Esophagus muscularis mucosa (tissue), 4 donors: Measurements from ENCODE around the gene ATP2B2. TPM values are rescaled to one million over a fixed set of nuclear protein-coding genes. Genes with fewer than 3 reads are reported as not detected.

Experiments used
- DNase-seq: peaks from one replicate; pipeline ENCODE4 v3.0.0-alpha.2; 2017; ENCODE audit errors: extremely low spot score
- H3K27ac ChIP-seq, 4 donors: fragments of 200-600 bp; sonication (generic); replicated peaks in 1 of 4; 1 replicate in 3 of 4; 2 replicates in 1 of 4; pipeline ENCODE4 v1.5.1; 2016 to 2019; ENCODE audit warnings: mild to moderate bottlenecking in 1 of 4
- H3K27me3 ChIP-seq, 4 donors: fragments of 200-600 bp; sonication (generic); one replicate each; pipeline versions ENCODE4 v1.5.1 to v1.6.0; 2016 to 2019
- H3K36me3 ChIP-seq, 4 donors: fragments of 200-600 bp; sonication (generic); one replicate each; pipeline ENCODE4 v1.5.1; 2016 to 2019
- H3K4me1 ChIP-seq, 4 donors: fragments of 200-600 bp; sonication (generic); one replicate each; pipeline ENCODE4 v1.5.1; 2016 to 2019
- H3K4me3 ChIP-seq, 4 donors: fragments of 200-600 bp; sonication (generic); 1 replicate in 2 of 4; 2 replicates in 2 of 4; pipeline ENCODE4 v1.5.1; 2016 to 2019; ENCODE audit warnings: mild to moderate bottlenecking in 4 of 4, moderate library complexity in 1 of 4
- H3K9me3 ChIP-seq, 4 donors: fragments of 200-600 bp; sonication (generic); 1 replicate in 3 of 4; 2 replicates in 1 of 4; pipeline ENCODE4 v1.5.1; 2016 to 2019
- CTCF ChIP-seq, 3 experiments: fragments of 200-600 bp in 2 of 3; fragments of 450-650 bp in 1 of 3; sonication (generic) in 2 of 3; IDR thresholded peaks; one replicate each; pipeline ENCODE4 v1.5.1; 2017 to 2019; ENCODE audit warnings: antibody characterized with exemption in 3 of 3, mild to moderate bottlenecking in 2 of 3, moderate library complexity in 1 of 3
- EP300 ChIP-seq: sonication (generic); formaldehyde crosslinking; IDR thresholded peaks from one replicate; pipeline ENCODE4 v1.6.1; 2017; ENCODE audit warnings: antibody characterized with exemption
- POLR2A ChIP-seq: fragments of 450-650 bp; IDR thresholded peaks from one replicate; pipeline ENCODE4 v1.6.1; 2017; ENCODE audit warnings: antibody characterized with exemption, moderate library complexity, mild to moderate bottlenecking, low read depth
- POLR2AphosphoS5 ChIP-seq, 2 donors: sonication (generic); formaldehyde crosslinking; IDR thresholded peaks; one replicate each; pipeline ENCODE4 v1.6.1; 2017; ENCODE audit warnings: antibody characterized with exemption in 2 of 2
- WGBS: methylation state at CpG from one replicate; pipeline ENCODE4 v1.1.5; 2018; 5-methylcytosine and 5-hydroxymethylcytosine counted together
- intact Hi-C: fragments of 100-400 bp; cut with DNase I; formaldehyde crosslinking; loops from one replicate; pipeline ENCODE4 v1.15.1; 2023
- total RNA-seq, 4 donors: library from RNA; depleted of rRNA; stranded (reverse); fragments of >200 nt; gene quantifications; one replicate each; pipeline versions ENCODE4 v1.1.0 to v1.2.1, GENCODE V29; 2016

Gene ATP2B2
- total RNA-seq, 4 donors from 2014 or later: under 0.01 to 0.75 (median 0.39) TPM

GRCh38 chr3:10339376-10339955, 165.9 kb downstream of the ATP2B2 start:
- 89% methylated on average over 8 of the region's 8 CpGs for WGBS
- Histone ChIP-seq H3K36me3 (no peaks in the 10 kb centered on the region), H3K4me1 (peaks cover 0 to 8% (median 0%) of the 10 kb centered on the region in 4 donors), H3K4me3 (no peak overlapping the region), H3K27me3 (peaks cover 0 to 36% (median 0%) of the 10 kb centered on the region in 4 donors), H3K9me3 (no peaks in the 10 kb centered on the region), H3K27ac (no peak overlapping the region)
- intact Hi-C loops: no loop called here
- DNase-seq: no peak
- no peak for TF ChIP-seq POLR2A
- TF ChIP-seq EP300: no peak
- TF ChIP-seq CTCF (IDR thresholded peaks at IDR 0.05): no peak
- no peak for TF ChIP-seq POLR2AphosphoS5 (IDR thresholded peaks at IDR 0.05)

- DNase-seq: no peak
- no peak overlapping the region for H3K27ac ChIP-seq
- intact Hi-C loops: no loop called here
- H3K36me3 ChIP-seq: no peaks in the 10 kb centered on the region
- H3K4me3 ChIP-seq: no peak overlapping the region
- peaks cover 0 to 1% (median 0%) of the 10 kb centered on the region in 4 donors for H3K4me1 ChIP-seq
- no peak for TF ChIP-seq POLR2AphosphoS5 (IDR thresholded peaks at IDR 0.05)
- TF ChIP-seq EP300: no peak
- TF ChIP-seq POLR2A: no peak
- TF ChIP-seq CTCF (IDR thresholded peaks at IDR 0.05): no peak
- H3K27me3 ChIP-seq: peaks cover 0 to 34% (median 0%) of the 10 kb centered on the region in 4 donors
- H3K9me3 ChIP-seq: no peaks in the 10 kb centered on the region
- 74% methylated on average over 11 of the region's 12 CpGs for WGBS
These were observed 166.6 kb downstream of the ATP2B2 start for GRCh38 chr3:10338591-10339353.

- no peak overlapping the region for H3K4me3 ChIP-seq
- H3K9me3 ChIP-seq: no peaks in the 10 kb centered on the region
- intact Hi-C loops: no loop called here
- peaks cover 0 to 29% (median 0%) of the 10 kb centered on the region in 4 donors for H3K27me3 ChIP-seq
- DNase-seq: no peak
- no peaks in the 10 kb centered on the region for H3K4me1 ChIP-seq
- TF ChIP-seq POLR2AphosphoS5 (IDR thresholded peaks at IDR 0.05) (no peak), EP300 (no peak), POLR2A (no peak), CTCF (IDR thresholded peaks at IDR 0.05) (no peak)
- no peak overlapping the region for H3K27ac ChIP-seq
- no peaks in the 10 kb centered on the region for H3K36me3 ChIP-seq
- WGBS: 78% methylated on average over 9 of the region's 16 CpGs
These were observed 167.3 kb downstream of the ATP2B2 start for GRCh38 chr3:10338164-10338470.

- DNase-seq: no peak
- Histone ChIP-seq H3K27ac (no peak overlapping the region), H3K4me3 (no peak overlapping the region), H3K4me1 (no peaks in the 10 kb centered on the region), H3K36me3 (no peaks in the 10 kb centered on the region), H3K27me3 (peaks cover 0 to 26% (median 0%) of the 10 kb centered on the region in 4 donors), H3K9me3 (no peaks in the 10 kb centered on the region)
- no peak for TF ChIP-seq POLR2AphosphoS5 (IDR thresholded peaks at IDR 0.05)
- no peak for TF ChIP-seq POLR2A
- no peak for TF ChIP-seq EP300
- no peak for TF ChIP-seq CTCF (IDR thresholded peaks at IDR 0.05)
- intact Hi-C loops: no loop called here
- WGBS: 74% methylated on average over 13 of the region's 20 CpGs
These were observed 167.8 kb downstream of the ATP2B2 start for GRCh38 chr3:10337323-10338163.
